Tibial nerve (tissue), 3 donors: ENCODE results near the gene DAB1.
"Not testable (repeated sequence)": the region's sequence is repeated elsewhere in the genome, so short reads cannot be mapped to it uniquely, and the experiment has no call there.

Experiments used
- CTCF ChIP-seq, 5 experiments: fragments of 200-600 bp in 3 of 5; fragments of 450-650 bp in 2 of 5; sonication (generic) in 3 of 5; IDR thresholded peaks; one replicate each; pipeline ENCODE4 v1.5.1; 2016 to 2019; ENCODE audit warnings: antibody characterized with exemption in 5 of 5, mild to moderate bottlenecking in 3 of 5, moderate library complexity in 2 of 5
- POLR2A ChIP-seq, 2 donors: fragments of 450-650 bp; IDR thresholded peaks; one replicate each; pipeline ENCODE4 v1.6.1; 2017; ENCODE audit warnings: antibody characterized with exemption in 2 of 2, mild to moderate bottlenecking in 2 of 2, moderate library complexity in 2 of 2

- not testable (repeated sequence) for TF ChIP-seq CTCF, POLR2A (IDR thresholded peaks at IDR 0.05)
Observed at GRCh38 chr1:57087660-57088059, 336.2 kb downstream of the DAB1 start.
